GM21723 (cell line): ENCODE results near the gene UBXN10.
A peak's percentile ranks its signal among the peaks of the same experiment; 100 is the strongest.

Experiments used
- ATAC-seq: cut with Tn5 transposase; IDR thresholded peaks from one replicate; pipeline ENCODE4 v1.9.1; 2021; ENCODE audit warnings: mild to moderate bottlenecking, moderate library complexity; ENCODE audit not compliant: unreplicated experiment

UBXN10 gene

DNA sequence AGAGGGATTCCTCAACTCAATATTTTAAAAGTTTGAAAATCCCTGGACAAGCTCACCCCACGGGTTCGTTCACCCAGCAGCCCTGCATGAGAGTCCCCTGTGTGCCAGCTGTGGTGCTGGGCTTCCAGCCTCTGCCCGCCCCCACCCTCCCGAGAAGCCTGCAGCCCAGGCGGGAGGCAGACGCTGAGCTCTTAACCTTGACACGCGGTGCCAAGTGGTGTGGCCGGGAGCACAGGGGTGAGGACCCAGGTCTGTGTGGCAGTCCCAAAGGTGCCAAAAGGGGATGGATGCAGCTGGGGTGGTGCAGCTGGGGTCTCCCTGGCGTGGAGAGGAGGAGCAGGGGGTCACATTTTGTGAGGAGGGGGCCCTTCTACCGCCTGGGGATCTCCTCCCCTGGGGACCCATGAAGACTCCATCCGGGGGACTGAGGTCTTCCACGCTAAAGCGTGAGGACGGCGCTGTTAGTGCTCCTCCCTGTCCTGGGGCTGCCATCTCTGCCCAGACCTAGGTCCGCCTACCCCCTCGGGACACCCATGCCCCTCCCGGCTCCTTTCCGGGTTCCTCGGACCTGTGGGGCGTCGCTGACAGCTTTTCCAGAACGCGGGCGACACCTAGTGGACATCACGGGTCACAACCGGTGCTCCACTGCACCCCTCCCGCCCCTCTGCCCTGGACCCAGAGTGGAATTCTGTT lies 33.8 kb upstream of the UBXN10 start:
- peak; percentile 70 for ATAC-seq

GRCh38 chr1:20152599-20152930 lies 33.3 kb upstream of the UBXN10 start:
- no peak for ATAC-seq

DNA sequence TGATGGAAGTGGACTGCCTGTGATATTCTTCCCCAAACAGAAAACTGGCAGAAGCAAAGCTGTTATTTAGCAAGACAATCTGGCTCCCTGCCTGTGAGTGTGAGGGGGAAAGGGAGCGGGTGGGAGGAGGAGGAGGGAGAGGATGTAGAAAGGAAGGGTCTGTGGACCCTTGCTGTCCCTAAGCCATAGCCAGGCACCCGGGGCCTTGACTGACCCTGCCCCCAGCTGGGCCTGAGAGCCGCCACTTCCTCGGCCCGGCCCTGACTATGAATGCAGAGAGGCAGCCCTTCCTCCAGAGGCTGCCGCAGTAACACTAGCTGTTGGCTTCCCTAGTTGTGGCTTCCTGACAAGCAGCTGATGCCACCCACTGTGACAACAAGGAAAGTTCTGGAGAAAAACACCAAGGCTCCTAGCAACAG lies 32.9 kb upstream of the UBXN10 start:
- no peak for ATAC-seq

DNA sequence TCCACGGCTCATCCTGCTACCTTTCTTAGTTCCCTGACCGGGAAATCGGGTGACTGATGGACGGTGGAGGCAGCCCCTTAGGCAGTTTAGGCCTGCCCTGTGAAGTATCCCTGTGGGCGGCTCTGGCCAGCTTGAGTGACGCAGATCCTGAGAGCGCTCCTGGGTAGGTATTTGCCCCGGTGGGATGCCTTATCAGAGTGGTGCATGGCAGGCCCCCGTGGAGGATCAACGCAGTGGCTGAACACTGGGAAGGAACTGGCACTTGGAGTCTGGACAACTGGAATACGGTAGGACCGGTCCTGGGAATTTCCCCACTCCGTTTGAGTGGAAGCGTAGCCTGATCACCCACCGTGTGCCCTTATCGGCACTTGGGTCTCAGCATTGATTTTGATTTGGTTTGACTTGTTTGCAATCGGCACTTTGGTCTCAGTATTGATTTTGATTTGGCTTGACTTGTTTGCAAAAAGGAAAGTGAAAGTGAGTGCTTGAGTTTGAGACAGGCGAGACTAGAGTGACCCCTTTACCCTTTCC lies 31.5 kb upstream of the UBXN10 start:
- ATAC-seq, result no peak

- ATAC-seq, result no peak
Observed at GRCh38 chr1:20158358-20159070, 27.4 kb upstream of the UBXN10 start.

DNA sequence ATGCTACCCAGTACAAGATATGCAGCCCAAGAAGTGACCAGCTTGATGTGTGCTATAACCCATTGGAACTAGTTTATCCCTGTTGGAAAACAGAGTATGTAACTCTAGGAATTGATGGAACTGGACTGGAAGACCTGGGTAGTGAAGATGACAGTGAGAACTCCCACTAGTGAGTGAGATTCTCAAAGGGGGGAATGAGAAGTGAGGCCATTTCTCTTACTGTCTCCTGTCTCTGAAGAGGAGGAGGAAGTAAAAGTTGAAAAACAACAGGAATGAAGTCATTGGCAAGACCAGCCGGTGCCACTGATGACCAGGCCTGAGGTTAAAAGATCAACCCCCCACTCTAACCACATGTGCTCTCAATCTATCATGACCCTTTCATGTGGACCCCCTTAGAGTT lies 25.9 kb upstream of the UBXN10 start:
- no peak for ATAC-seq

DNA sequence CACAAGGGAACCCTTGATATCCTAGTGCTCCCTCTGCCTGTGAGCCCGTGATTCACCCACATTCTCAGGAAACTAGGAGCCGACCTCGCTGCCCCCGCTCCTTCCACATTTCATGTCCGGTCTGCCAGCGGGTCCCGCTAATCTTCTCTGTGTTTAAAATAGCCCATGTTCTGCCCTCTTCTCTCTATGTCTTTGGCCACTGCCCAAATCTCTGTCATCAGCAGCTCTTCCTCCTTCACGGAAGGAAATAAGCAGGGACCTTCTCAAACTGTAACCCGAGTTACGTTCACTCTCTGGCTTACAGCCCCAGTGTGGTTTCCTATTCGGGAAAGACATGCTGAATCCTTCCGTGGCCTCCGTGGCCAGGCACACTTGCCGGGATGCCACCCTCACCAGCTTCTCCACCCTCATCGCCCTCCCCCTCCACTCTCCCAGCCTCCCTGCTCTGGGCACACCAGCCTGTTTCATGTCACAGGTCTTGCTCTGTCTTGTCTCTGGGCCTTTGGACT lies 21.1 kb upstream of the UBXN10 start:
- no peak for ATAC-seq

DNA sequence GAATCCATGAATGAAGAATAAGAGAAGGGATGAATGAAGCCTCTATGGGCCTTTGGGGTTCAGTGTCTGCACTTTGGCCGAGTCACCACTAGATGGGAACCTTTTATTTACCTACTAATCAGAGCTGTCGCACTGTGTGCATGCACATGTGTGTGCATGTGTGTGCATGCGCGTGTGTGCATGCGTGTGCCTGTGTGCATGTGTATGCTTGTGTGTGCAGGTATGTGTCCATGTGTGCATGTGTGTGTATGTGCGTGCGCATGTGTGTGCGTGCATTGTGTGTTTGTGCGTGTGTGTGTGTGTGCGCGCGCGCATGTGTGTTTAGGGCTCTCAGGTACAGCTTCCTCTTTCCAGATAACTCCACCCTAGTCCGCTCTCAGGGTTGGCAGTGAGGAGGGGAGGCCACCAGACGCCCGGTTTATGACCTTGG lies 20.4 kb upstream of the UBXN10 start:
- ATAC-seq, result no peak

GRCh38 chr1:20166051-20166450 lies 19.8 kb upstream of the UBXN10 start:
- no peak for ATAC-seq

DNA sequence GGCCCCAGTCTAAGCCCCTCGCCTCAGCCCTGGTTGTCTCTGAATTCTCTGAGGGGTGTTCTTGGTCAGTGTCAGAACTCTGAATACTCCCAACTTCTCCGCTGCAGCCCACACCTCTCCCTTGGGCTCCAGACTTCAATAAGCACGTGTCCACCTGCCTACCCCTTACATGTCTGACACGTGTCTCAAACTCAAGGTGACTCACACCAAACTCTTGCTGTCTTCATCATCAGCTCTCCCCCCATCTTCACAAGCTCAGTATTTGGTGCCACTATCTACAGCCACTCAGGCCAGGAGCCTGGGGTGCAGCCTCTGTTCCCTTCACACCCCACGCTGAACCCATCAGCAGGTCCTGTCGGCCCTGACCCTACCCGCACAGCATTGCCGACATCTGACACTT lies 18.8 kb upstream of the UBXN10 start:
- ATAC-seq, result no peak

DNA sequence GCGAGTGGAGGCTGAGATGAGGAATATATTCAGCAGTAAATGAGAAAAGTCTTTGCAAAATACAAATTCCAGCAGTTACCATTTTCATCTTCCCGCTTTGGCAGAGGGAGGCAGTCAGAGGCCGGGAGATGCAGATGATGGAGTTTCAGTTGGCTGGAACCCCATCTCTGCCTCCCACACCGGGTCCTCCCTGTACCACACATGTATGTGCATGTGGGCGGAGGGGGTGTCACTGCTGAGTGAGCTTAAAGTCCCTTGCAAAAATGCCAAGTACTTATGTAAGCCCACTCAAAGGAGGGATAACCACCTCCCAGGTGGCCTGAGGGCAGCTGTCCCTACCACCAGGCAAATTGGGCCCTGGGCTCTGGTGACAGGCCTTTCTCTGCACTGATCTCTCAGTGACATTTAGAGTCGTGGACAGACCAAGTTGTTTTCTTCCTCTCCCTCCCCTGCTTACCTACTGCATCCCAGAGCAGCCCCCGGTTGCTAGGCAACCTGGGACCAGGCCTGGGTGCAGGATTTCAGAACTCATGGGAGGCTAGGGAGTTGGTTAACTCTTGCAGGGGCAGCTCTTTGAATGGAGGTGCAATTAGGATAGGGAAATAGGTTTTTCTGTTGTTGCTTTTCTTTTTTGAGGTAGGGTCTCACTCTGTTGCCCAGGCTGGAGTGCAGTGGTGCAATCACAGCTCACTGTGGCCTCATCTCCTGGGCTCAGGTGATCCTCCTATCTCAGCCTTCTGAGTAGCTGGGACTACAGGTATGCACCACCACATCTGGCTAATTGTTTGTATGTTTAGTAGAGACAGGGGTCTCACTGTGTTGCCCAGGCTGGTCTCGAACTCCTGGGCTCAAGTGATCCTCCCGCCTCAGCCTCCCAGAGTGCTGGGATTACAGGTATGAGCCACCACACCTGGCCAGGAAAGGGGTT lies 17.1 kb upstream of the UBXN10 start:
- ATAC-seq, result no peak

GRCh38 chr1:20169932-20170331 lies 16.0 kb upstream of the UBXN10 start:
- ATAC-seq, result no peak

DNA sequence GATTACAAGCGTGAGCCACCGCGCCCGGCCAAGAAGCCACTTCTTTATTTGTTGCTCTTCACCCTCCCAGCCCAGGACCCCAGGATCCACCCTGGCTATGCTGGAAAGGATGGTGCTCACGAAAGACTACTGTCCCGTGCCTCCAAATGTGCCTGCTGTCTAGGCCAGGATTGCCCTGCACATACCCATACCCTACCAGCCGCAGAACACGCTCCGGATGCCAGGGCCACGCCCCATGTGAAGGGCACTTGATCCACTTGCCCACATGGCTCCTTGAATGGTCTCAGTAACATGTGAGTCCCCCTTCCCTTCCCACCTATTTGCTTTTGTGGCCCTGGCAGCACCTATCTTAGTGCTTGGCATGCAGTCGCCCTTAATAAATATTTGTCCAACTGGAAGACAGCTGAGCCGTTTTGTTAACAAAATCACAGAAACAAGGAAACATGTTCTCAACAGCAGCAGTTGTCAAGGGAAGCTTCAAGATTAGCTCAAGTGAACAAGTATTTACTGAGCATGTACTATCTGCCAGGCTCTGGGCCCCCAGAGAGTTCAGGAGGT lies 13.8 kb upstream of the UBXN10 start:
- no peak for ATAC-seq

- no peak for ATAC-seq
Observed at GRCh38 chr1:20174937-20175666, 10.8 kb upstream of the UBXN10 start.

- ATAC-seq, result no peak
Observed at GRCh38 chr1:20178634-20179370, 7.1 kb upstream of the UBXN10 start.

- ATAC-seq, result no peak
Observed at GRCh38 chr1:20179371-20180128, 6.3 kb upstream of the UBXN10 start.

- ATAC-seq, result no peak
Observed at GRCh38 chr1:20180129-20180843, 5.6 kb upstream of the UBXN10 start.

GRCh38 chr1:20180844-20181207 lies 5.1 kb upstream of the UBXN10 start:
- ATAC-seq, result no peak
